Ecto neural progenitor cell (in vitro differentiated cells): ENCODE measurements around the gene GMPR.

Source experiments
- DNase-seq: peaks from one replicate; pipeline ENCODE4 v3.0.0-alpha.2; 2018; ENCODE audit warnings: low spot score

GMPR gene

DNA sequence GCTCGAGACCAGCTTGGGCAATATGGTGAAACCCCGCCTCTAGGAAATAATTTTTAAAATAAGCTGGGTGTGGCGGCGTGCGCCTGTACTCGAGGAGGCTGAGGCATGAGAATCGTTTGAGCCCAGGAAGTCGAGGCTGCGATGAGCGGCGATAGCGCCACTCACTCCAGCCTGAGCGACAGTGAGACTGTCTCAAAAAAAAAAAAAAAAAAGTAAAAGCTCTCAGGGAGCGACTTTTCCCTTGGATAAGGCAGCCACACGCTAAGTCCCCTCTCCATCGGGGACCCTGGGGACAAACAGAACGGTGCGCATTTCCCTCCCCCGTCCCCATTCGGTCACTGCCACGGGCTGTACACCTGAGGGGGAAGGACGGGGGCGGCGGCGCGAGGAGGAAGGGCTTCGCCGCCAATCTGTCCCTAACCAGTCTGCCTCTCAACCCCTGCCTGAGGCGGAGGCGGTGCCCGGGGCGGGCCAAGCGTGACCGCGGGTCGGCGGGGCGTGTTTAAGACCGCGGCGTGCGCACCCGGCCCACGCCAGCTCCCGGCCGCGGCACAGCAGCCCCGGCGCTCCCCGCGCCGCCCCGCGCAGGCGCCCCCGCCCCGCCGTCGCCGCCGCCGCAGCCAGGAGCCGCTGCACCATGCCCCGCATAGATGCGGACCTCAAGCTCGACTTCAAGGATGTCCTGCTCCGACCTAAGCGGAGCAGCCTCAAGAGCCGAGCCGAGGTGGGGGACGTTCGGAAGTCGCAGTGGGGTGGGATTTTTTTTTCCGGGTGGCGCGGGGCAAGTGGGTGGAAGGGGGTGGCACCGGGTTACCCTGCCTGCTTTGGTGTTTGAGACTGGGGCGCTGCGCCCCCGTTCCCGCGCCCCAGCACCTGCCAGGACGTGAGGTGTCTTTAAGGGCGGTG is at the start of gene GMPR:
TSS of gene GMPR (plus strand) at position 531 of the 906 bp plus-strand sequence. CDS start at position 638, 107 bp downstream.
- peak; percentile 78 for DNase-seq

DNA sequence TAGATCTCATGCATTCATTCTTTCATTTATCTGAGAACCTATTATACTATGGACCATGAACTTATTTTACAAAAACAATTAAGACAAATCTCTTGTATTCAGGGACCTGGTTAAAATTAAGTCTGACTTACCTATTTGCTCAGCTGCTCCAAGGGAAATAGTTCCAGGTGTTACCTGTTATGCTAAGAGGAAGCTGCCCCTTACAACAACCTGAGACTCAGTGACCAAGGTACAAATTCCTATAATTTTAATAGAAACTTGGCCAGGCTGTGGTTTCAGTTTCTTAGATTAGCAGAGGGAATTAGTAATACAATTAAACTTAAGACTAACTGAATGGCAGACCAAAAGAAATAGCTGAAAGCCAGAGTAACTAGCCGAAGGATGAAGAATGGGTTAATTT is 48.2 kb upstream of the GMPR start:
- no peak for DNase-seq

DNA sequence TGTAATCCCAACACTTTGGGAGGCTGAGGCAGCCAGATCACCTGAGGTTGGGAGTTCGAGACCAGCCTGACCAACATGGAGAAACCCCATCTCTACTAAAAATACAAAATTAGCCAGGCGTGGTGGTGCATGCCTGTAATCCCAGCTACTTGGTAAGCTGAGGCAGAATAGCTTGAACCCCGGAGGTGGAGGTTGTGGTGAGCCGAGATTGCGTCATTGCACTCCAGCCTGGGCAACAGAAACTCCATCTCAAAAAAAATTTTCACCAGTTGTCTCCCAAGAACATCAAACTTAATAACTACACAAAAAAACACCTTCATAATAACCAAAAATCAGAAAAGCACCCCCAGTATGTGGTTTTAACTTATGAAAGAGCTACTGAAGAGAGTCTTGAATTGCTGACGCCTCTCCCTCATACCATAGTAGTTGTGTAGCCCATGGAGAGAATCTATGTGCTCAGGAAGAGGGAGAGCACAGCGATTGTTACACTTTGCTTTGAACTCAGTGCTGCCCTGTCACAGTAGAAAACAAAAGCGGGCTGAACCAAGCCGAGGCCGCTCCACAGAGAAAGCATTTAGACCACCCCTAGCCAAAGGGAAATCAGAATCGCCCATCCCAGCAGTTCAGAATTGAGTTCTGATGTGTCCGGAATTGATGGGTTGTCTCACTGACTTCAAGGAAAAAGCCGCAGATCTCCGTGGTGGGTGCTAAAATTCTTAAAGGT is 42.0 kb upstream of the GMPR start:
- DNase-seq: no peak

DNA sequence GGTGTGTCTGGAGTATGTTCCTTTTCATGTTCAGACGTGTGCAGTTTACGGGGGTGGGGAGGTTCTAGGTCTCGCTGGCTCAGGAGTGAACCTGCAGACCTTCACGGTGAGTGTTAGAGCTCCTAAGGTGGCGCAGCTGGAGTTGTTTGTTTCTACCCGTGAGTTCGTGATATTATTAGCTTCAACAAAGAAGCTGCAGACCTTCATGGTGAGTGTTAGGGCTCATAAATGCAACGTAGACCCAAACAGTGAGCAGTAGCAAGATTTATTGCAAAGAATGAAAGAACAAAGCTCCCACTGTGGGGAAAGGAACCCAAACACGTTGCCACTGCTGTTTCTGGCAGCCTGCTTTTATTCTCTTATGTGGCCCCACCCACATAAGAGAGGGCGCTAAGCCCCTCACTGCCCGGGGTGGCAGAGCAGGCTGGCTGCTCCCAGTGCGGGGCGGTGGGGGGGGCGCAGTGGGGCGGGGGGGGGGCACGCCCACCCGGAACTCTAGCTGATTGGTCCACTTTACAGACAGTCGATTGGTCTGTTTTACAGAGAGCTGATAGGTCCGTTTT is 41.3 kb upstream of the GMPR start:
- DNase-seq: no peak

DNA sequence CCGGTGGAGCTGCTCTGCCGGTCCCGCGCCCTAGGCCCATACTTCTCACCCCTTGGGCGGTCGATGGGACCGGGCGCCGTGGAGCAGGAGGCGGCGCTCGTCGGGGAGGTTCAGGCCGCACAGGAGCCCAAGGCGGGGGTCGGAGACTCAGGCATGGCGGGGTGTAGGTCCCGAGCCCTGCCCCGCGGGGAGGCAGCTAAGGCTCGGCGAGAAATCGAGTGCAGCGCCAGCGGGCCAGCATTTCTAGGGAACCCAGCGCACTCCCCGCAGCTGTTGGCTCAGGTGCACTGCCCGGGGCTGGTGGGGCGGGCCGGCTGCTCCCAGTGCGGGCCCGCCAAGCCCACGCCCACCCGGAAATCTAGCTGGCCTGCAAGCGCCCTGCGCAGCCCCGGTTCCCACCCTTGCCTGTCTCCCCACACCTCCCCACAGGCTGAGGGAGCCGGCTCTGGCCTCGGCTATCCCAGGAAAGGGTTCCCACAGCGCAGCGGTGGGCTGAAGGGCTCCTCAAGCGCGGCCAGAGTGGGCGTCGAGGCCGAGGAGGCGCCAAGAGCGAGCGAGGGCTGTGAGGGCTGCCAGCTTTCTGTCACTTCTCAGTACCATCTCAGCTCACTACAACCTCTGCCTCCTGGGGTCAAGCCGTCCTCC is 40.2 kb upstream of the GMPR start:
- no peak for DNase-seq

DNA sequence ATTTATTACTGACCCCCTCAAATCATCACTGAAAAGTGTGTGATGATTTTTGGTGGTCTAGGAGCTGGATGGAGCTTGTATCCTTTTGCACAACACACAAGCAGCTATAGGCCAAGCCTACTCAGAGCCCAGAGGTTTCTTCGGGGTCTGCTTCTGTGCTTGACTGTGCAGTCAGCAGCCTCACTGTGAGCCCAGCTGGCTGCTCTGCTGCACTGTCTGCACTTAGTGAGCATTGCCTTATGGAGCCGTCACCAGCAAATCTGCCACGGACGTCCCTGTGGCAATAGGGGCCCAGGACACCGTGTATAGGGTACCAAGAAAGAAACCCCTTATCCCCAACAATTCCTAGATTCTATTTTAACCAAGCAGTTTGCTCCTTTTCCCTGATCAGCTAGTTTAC is 38.6 kb upstream of the GMPR start:
- no peak for DNase-seq

DNA sequence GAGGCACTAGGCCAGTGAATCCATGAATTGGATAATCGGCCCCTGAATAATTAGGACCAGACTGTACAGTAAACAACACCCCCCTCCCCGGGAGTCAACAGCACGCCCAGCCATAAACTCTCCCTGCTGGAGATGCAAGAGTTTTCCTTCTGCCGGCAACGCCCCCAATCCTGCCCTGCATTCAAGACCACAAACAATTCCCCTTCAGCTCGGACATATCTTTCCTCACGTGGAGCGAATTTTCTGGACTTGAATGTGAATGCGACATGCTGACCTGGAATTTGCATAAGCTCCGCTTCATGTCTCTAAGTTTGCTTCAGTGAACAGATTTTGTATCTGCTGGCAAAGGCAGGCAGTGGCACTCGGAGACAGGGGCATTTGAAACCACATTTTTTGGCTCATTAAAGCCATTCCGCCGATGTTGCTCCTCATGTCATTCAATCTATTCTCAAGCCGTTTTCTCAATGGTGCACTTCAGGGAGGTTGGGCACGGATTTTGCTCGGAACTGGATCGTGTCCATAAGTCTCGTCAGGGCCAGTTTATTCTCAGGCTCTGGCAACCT is 38.0 kb upstream of the GMPR start:
- DNase-seq: no peak

DNA sequence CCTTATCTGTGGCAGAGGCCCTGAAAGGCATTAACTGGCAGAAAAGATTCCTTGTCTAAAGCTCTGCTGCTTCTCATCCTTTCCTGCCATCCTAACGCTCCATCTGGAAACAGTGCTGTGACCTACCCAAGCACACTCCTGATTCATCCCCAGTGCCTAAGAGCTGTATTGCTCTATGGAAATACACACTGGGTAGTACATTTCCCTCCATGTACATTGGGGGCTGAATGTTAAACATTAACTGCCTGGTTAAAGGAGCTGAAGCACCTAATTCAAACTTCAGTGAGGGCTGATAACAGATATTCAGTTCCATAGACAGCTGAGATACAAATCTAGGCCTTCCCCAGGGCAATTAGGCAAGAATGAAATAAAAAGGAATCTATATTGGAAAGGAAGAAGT is 36.7 kb upstream of the GMPR start:
- no peak for DNase-seq

DNA sequence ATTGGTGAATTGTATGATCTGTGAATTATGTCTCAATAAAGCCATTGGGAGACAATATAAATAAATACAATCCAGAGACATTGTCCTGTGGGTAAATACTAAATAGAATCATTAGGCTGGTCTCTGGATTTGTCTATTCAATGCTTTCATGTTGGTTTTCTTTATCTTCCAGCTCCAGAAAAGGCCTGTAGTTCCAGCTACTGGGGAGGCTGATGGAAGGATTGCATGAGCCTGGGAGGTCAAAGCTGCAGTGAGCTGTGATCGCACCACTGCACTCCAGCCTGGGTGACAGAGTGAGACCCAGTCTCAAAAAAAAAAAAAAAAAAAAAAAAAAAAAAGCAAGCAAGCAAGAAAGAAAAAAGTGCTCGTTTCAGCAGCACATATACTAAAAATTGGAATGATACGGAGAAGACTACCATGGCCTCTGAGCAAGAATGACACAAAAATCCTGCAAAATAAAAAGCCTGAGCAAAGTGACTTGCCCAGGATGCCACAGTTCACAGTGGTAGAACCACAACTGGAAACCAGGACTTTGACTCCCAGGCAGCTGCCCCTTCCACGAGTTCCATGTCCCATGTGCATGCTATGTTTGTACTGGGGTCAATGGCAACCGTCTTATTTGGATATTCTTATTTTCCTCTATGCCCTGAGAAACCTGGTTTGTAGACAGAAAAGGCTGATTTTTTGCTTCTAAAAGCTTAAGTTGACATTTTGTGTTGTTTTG is 33.6 kb upstream of the GMPR start:
- no peak for DNase-seq

DNA sequence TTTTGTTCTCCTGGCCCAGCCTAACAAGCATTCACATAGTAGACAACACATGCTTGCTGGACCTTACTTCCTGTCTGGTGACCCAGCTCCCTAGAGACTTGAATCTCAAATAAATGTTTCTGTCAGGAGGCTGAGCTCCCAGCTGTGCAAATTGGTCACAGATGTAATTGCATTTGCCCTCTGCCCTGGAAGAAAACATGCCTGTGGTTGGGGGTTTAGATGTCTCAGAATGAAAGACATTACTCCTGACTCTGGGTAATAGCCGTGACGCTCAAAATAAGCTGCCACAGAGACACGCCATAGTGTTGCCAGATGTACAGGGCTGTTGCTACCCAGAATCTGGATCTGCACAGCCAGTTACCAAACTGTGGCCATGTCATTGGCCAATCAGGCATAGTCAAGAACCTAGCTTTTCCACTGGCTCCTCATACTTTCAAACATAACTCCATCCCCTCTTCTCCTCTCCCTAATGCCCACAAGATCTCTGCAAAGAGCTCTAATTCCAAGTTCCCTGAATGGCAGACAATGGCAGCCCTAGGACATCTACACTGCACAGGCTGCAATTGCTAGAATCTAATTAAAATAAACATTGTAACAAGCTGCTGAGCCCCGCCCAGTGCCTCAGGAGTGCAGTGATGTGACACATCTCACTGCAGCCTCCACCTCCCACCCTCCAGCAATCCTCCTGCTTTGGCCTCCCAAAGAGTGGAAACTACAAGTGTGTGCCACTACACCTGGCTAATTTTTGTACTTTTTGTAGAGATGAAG is 32.8 kb upstream of the GMPR start:
- peak; percentile 72 for DNase-seq

DNA sequence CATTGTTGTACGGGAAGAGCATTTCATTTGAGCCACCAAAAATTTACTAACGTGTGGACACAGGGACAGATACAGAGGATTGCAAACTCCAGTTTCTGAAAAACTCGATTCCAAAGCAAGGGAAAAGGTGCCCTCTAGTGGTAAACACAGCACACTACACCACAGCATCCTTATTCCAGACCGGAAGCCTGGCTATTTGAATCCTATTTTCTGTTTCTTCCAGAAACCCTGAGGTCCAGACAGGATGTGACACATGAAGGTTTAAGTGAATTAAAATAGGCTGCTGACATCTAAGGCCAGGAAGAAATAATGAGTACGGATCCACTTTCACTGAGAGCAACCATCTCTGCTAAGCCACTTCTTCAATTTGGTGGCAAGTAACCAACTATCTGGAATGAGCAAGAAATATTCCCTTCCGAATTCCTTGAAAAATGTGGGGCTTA is 31.8 kb upstream of the GMPR start:
- peak; percentile 58 for DNase-seq

DNA sequence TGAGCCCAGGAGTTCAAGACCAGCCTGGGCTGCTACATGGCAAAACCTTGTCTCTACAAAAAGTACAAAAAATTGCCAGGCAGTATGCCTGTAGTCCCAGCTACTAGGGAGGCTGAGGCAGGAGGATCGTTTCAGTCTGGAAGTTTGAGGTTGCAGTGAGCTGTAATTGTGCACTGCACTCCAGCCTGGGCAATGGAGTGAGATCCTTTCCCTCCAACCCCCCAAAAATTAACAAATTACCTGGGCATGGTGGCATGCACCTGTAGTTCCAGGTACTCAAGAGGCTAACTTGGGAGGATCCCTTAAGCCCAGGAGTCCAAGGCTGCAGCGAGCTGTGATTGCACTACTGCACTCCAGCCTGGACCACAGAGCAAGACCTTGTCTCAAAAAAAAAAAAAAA is 29.4 kb upstream of the GMPR start:
- DNase-seq: no peak

DNA sequence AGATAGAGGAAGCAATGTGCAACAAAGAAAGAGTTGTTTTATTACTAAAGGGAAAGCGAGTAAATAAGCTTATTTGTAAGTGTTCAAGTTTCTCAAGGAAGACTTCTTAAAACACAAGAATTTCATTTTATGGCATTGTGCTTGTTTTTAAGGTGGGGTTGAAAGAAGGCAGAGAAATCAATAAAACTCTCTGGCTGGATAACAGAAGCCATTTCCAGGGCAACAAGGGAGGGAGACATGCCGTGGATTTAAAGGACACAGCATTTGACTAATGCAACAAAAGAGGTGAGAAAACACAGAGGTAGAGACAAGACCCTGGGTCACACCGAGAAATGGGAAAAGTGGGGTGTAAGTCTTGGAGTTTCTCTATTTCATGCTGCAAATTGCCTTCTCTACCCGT is 28.8 kb upstream of the GMPR start:
- DNase-seq: no peak

DNA sequence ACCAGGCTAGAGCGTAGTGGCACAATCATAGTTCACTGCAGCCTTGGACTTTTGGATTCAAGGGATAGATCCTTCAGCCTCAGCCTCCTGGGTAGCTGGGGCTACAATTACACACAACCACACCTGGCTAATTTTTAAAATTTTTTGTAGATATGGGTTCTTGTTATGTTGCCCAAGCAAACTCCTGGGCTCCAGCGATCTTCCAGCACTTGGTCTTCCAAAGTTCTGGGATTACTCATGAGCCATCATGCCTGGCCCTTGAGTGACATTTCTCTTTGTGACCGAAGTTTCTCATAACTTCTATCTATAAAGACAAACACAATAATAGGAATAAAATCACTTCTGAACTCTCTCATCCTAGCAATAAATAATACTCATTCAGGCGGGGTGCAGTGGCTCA is 26.1 kb upstream of the GMPR start:
- no peak for DNase-seq

DNA sequence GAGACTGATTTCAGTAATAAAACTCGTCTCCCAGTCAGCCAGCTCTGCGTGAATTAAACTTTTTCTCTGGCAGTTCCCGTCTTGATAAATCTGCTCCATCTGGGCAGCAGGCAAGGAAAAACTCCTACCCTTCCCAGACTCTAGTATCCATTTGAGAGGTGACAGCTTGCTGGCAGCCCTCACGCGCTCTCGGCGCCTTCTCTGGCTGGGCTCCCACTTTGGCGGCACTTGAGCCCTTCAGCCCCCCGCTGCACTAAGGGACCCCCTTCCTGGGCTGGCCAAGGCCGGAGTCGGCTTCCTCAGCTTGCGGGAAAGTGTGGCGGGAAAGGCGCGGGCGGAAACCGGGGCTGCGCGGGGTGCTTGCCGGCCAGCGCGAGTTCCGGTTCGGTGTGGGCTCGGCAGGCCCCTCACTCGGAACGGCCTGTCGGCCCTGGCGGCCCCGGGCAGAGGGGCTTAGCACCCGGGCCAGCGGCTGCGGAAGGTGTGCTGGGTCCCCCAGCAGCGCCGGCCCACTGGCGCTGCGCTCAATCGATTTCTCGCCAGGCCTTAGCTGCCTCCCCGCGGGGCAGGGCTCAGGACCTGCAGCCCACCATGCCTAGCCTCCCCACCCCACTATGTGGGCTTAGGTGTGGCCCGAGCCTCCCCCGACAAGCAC is 21.8 kb upstream of the GMPR start:
- no peak for DNase-seq

DNA sequence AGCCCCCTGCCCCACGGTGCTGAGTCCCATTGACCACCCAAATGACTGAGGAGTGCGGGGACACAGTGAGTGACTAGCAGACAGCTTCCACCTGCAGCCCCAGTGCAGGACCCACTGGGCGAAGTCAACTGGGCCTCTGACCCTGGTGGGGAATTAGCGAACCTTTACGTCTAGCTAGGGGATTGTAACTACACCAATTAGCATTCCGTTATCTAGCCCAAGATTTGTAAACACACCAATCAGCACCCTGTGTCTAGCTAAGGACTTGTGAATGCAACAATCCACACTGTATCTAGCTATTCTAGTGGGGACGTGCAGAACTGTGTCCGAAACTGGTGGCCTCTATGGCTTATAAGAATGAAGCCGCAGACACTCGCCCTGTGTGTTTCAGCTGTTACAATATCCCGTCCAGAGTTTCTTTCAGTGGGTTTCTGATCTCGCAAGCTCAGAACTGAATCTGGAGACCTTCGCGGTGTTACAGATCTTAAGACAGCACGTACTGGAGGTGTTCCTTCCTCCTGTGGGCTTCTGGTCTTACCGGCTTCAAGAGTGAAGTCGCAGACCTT is 21.1 kb upstream of the GMPR start:
- no peak for DNase-seq

DNA sequence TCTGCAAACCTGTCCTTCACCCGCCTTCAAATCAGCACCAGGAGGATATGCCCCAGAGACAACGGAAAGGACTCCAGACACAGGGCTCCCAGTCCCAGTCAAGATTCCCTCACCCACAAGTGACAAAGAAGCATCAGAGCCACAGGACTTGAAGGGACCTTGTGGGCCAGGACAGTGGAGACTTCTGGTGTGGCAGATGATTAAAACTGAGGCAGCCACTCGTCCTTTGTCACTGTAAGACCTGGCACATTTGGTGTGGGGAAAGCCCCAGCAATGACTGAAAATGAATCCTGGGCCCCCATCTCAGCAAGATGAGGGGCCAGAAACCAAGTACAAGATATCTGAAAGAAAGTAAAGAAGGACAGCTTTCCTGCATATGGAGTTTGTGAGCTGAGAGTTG is 15.6 kb upstream of the GMPR start:
- DNase-seq: no peak

DNA sequence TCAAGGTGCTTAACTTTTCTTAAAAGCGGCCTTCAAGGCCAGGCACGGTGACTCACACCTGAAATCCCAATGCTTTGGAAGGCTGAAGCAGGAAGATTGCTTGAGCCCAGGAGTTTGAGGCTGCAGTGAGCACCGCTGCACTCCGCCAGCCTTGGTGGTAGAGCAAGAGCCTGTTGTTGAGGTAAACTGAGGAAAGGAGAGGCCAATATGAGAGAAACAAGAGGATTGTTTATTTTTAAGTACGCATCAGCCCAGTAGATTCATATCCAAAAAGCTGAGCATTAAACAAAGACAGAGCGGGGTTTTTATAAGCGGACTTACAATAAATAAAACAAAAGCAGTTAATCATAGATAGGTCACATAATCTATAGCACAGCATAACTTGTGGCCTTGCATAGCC is 15.0 kb upstream of the GMPR start:
- no peak for DNase-seq

DNA sequence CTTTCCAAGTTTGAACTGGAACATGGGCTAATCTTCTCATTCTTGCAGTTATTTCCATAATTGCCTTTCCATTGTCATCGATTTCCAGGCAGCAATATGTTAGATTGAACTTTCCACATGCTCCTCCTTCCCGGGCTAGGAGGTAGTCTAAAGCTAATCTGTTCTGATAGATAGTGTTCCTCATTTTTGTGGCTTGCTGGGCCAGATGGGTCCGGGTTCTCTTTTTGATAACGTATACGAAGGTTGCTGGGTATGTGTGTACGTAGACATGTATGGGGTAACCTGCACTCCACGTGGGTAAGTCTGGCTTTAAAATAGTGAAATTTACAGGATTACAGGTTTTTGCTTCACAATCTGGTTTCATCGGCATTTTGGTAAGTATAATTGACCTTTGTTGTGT is 14.0 kb upstream of the GMPR start:
- no peak for DNase-seq
